ENCODE measurements around the gene DLX5. TPM values are rescaled to one million over a fixed set of nuclear protein-coding genes. Genes with fewer than 3 reads are reported as not detected.
A peak's percentile ranks its signal among the peaks of the same experiment; 100 is the strongest.
"Not testable (repeated sequence)": the region's sequence is repeated elsewhere in the genome, so short reads cannot be mapped to it uniquely, and the experiment has no call there.

Gene DLX5
- total RNA-seq (10 to 100 TPM in 1 of 5 donors, not detected in 4; 11.7 TPM), polyA plus RNA-seq (under 1 TPM in 1 of 3 donors, not detected in 2; 0.23 TPM)
- long read RNA-seq, donor 1, partial matches to known transcripts = 0 of 1 reads
- long read RNA-seq, donor 1, other reads (novel, unspliced or antisense) = 0 of 1 reads
- long read RNA-seq, donor 2, partial matches to known transcripts = 0 of 2 reads
- long read RNA-seq, donor 2, other reads (novel, unspliced or antisense) = 0 of 2 reads
- long read RNA-seq, donor 3 = 0 reads
- long read RNA-seq, donor 4 = 0 reads
- long read RNA-seq, donor 5, partial matches to known transcripts = 0 of 2 reads
- long read RNA-seq, donor 5, other reads (novel, unspliced or antisense) = 0 of 2 reads
- long read RNA-seq, donor 6, partial matches to known transcripts = 0 of 1 reads
- long read RNA-seq, donor 6, other reads (novel, unspliced or antisense) = 0 of 1 reads
- long read RNA-seq, donor 7, partial matches to known transcripts = 0 of 1 reads
- long read RNA-seq, donor 7, other reads (novel, unspliced or antisense) = 0 of 1 reads
- long read RNA-seq, donor 8, partial matches to known transcripts = 0 of 1 reads
- long read RNA-seq, donor 8, other reads (novel, unspliced or antisense) = 0 of 1 reads
- long read RNA-seq, donor 9, partial matches to known transcripts = 0 of 2 reads
- long read RNA-seq, donor 9, other reads (novel, unspliced or antisense) = 0 of 2 reads
- long read RNA-seq, donor 10 = 0 reads

GRCh38 chr7:97024209-97025129 is at the start of gene DLX5:
Gene DLX5 (minus strand): TSS chr7:97024831. CDS start chr7:97024623, 208 bp downstream.
- DNase-seq = peak in 1 of 2 donors; percentile 80

GRCh38 chr7:97072025-97072424 is 47.4 kb upstream of the DLX5 start:
- H3K36me3 ChIP-seq; H3K4me1 ChIP-seq; DNase-seq; H3K9me3 ChIP-seq; H3K4me3 ChIP-seq; intact Hi-C loops (cut with DNase I; ENCODE audit: low total_unique reads); H3K27ac ChIP-seq; H3K27me3 ChIP-seq: not testable (repeated sequence)
- 52 to 59% (median 55%) methylated on average over 2 of the region's 2 CpGs for WGBS, 5 donors

More at GRCh38 chr7:97024209-97025129, at the start of gene DLX5:
- Histone ChIP-seq H3K36me3 (no peaks in the 10 kb centered on the region), H3K4me3 (peak within 1 kb of the TSS; percentile 24 to 45 (median 32)), H3K27me3 (peaks cover 42 to 100% (median 79%) of the 10 kb centered on the region in 3 donors), H3K27ac (no peak within 1 kb of the TSS), H3K4me1 (peaks cover 21 to 68% (median 59%) of the 10 kb centered on the region in 4 donors), H3K9me3 (peaks cover 0 to 7% (median 0%) of the 10 kb centered on the region in 4 donors)
- no peak for TF ChIP-seq POLR2AphosphoS5 (IDR thresholded peaks at IDR 0.05)
- TF ChIP-seq EP300 (IDR thresholded peaks at IDR 0.05) = no peak
- TF ChIP-seq CTCF (IDR thresholded peaks at IDR 0.05) = no peak
- no peak for TF ChIP-seq POLR2A (IDR thresholded peaks at IDR 0.05)
- intact Hi-C loops (cut with DNase I; ENCODE audit: low total_unique reads) = loop anchor here (5.0 to 10.0 kb wide), 2 partner anchors 947 to 1110 kb away; no protein-coding TSS in a partner anchor
- 2 to 4% (median 3%) methylated on average over 58 to 60 of the region's 60 CpGs for WGBS, 5 donors

- Histone ChIP-seq H3K27me3 (no peaks in the 10 kb centered on the region), H3K4me3 (no peak overlapping the region), H3K36me3 (no peaks in the 10 kb centered on the region), H3K27ac (no peak overlapping the region), H3K9me3 (no peaks in the 10 kb centered on the region), H3K4me1 (no peaks in the 10 kb centered on the region)
- WGBS, 5 donors = 39 to 54% (median 50%) methylated on average over 5 of the region's 5 CpGs
- intact Hi-C loops (cut with DNase I; ENCODE audit: low total_unique reads) = no loop called here
- TF ChIP-seq CTCF (IDR thresholded peaks at IDR 0.05) (peak in 4 of 7 experiments; percentile 36 to 58 (median 52)), POLR2A (IDR thresholded peaks at IDR 0.05) (no peak), EP300 (IDR thresholded peaks at IDR 0.05) (no peak), POLR2AphosphoS5 (IDR thresholded peaks at IDR 0.05) (no peak)
- peak in 1 of 2 donors; percentile 72 for DNase-seq
These were observed 40.4 kb upstream of the DLX5 start for GRCh38 chr7:97064972-97065587.

- intact Hi-C loops (cut with DNase I; ENCODE audit: low total_unique reads) = no loop called here
- peaks cover 0 to 5% (median 2%) of the 10 kb centered on the region in 4 donors for H3K9me3 ChIP-seq
- H3K4me3 ChIP-seq = no peak overlapping the region
- 45 to 68% (median 59%) methylated on average over 3 of the region's 3 CpGs for WGBS, 5 donors
- H3K36me3 ChIP-seq = no peaks in the 10 kb centered on the region
- no peak overlapping the region for H3K27ac ChIP-seq
- no peak for TF ChIP-seq CTCF (IDR thresholded peaks at IDR 0.05)
- no peak for TF ChIP-seq POLR2A (IDR thresholded peaks at IDR 0.05)
- TF ChIP-seq EP300 (IDR thresholded peaks at IDR 0.05) = no peak
- no peak for TF ChIP-seq POLR2AphosphoS5 (IDR thresholded peaks at IDR 0.05)
- no peaks in the 10 kb centered on the region for H3K4me1 ChIP-seq
- no peaks in the 10 kb centered on the region for H3K27me3 ChIP-seq
- no peak for DNase-seq
These were observed 39.4 kb upstream of the DLX5 start for GRCh38 chr7:97064020-97064419.
